Renal cortex interstitium (tissue), 11 donors: ENCODE data around the gene COL28A1. TPM values are rescaled to one million over a fixed set of nuclear protein-coding genes. Genes with fewer than 3 reads are reported as not detected.
A peak's percentile ranks its signal among the peaks of the same experiment; 100 is the strongest.
"Not testable (repeated sequence)": the region's sequence is repeated elsewhere in the genome, so short reads cannot be mapped to it uniquely, and the experiment has no call there.

ENCODE experiments used
- DNase-seq, 11 donors: peaks; one replicate each; pipeline ENCODE4 v3.0.0-alpha.2; 2013; ENCODE audit warnings: low read depth in 9 of 11, low spot score in 4 of 11; ENCODE audit errors: extremely low read depth in 1 of 11
- polyA plus RNA-seq, 3 donors: library from polyadenylated mRNA; unstranded; fragments of 120-200 nt; gene quantifications; one replicate each; pipeline ENCODE4 v1.2.1, GENCODE V29; 2013; ENCODE audit not compliant: insufficient read length in 3 of 3

The COL28A1 gene
- polyA plus RNA-seq, 3 donors: 9.6 to 13.0 (median 9.7) TPM

DNA sequence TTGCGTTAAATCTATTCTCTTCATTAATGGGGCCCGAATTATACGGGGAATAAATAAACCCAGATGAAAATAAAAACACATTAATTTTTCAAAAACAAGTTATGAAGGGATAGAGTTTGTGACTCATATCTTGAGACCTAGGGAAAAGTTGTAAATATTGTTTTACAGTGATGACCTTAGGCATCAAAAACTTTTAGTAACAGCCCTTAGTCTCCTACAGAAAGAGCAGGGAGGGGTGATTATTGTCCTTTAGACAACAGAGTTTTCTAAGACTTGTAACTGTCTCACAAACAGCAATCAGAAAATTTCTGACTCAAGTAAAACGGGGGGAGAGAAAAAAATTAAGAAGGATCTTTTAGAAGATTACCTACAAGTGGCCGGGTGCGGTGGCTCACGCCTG is 102.7 kb downstream of the COL28A1 start:
- no peak for DNase-seq

DNA sequence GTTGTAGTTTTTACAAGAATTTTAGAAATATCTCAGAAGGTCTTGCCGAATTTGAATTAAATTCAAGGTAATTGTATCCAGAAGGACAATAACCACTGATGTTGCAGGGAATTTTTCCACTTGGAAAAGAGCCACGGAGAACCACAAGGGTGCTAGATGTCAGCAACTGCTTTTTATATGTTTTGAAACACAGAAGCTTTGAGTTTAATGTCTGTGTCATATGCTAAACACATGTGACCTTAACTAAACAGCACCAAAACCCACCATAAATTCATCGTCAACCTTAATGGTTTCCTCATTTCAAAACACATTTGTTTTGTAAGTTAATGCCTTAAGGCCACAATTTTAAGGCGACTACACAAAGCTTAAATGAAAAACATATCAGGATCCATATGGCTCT is 106.9 kb downstream of the COL28A1 start:
- DNase-seq: peak in 3 of 11 donors; percentile 34 to 39 (median 37)

DNA sequence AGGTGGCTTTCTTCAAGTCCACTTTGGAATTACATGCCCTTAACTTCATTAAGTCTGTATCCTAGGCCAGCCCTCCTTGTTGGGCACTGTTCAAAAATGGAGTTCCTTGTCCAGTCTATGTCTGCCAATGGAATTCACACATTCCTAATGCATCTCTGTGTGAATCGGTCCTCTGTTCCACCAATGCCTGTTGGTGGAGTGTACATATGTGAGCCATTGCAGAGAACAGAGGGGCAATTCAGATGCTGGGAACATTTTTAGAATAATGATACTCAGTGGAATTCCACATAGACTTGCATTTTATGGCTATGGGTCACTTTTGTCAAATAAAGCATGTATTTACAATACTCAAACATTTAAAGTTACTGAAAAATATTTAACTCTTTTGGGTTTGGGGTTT is 108.3 kb downstream of the COL28A1 start:
- DNase-seq: no peak

DNA sequence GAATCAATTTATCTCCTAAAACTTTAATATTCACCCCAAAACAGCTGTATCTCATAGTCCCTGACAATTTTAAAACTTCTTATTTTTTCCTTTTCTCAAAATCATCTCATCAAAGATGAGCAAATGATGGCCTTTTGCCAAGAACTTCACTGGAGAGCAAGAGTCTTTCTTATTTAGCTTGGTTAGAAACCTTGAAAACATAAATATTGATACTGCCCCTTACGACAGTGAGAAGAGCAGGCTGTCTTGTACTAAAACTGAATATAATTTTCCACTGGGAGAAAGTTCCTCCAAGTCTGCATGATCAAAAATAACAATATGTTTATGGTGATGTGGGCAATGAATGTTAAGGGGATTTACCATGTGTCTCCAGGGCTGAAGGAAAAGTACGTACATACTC is 109.0 kb downstream of the COL28A1 start:
- DNase-seq: peak in 2 of 11 donors; percentile 23 to 36

DNA sequence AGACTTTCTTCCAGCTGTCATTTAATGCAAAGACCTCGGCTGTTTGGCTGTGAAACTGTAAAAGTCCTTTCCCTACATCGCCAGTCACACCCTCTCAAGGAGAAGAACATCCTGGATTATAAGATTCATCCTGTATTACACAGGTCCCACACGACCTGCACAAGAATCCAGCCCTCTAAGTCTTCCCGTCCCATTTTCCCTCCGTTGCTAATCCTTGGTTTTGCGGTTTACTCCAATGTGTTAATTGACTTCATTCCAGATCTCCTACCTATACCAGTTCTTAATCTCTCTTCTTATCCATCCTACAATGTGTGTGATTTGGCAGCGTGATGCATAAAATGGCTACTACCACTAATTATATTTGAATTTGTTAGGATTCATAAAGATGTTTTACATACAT is 110.4 kb downstream of the COL28A1 start:
- DNase-seq: no peak

DNA sequence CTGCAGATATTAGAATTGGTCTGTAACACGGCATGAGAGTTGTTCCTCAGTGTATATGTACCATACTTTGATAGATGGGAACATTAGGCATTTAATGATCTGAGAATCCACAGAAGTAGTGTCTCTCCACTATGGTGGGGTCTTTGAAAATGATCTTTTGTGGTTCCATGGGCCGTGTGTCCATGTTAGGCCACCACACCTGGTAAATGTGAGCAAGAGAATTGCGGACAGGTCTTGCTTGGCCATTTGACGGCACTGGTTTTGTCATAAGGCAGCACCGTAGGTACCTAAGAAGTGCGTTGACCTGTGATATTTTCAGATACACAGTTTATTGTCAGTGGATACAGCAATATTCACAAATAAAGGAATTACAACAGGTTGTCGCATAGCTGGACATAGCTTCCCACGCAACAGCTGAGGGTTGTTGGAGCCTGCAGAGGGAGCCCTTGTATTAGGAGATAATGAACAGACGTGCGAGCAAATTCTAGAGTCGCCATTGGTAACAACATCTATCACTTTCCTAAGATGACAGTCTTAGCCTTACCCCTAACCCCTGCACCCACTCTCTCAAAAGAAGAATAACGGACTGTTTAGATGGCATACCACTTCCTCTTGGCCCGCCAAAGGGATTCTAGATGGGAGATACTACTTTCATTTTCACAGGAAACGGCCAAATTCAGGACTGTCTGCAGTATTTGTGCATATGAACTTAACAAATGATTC is 111.4 kb downstream of the COL28A1 start:
- peak in 8 of 11 donors; percentile 22 to 71 (median 50) for DNase-seq

DNA sequence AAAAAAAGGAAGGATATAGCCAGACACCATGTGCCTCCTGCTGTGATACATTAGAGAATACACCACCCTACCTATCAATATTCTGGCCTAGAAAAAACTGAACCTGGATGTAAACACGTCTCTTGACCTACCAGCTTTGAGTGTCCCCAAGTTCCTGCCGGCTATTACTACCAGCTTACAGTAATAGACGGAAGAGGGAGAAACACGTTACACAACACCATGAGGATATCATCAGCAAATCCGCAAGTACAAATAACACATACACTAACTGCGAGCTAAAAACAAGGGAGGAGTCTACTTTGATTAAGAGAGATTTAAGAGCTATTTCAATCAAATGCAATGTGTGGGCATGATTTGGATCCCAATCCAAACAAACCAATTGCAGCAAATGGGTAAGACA is 113.0 kb downstream of the COL28A1 start:
- no peak for DNase-seq

DNA sequence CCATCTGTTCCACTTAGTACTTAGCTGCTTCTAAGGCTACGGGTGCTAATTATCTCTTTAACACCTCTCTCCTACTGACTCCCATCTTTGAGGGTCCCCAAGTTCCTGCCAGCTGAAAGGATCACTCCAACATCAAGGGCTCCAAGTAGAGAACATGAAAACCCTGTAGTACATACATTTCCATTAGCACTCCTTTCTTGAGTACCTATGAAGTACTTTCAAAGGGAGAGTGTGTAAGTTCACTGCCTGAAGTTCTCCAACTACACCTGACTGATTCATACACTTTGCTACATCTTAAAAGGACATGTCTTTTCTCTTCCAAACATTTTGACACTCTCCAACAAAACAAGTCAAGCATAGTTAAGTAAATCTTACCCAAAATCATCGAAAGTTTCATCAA is 113.8 kb downstream of the COL28A1 start:
- no peak for DNase-seq

DNA sequence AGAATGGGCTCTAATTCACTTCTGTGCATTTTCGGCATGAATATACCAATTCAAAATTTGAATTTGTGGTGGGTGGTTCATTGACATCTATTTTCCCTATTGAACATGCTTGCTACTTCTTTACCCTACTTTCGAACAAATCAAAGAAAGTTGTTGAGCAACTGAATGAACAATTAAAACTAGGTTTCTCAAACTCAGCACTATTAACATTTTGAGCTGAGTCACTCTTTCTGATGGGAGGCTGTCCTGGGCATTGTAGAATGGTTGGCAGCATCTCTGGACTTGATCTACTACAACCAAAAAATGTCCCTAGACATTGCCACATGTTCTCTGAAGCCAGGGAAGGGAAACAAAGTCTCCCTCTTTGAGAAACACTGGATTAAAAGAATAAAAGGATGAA is 116.7 kb downstream of the COL28A1 start:
- DNase-seq: no peak

DNA sequence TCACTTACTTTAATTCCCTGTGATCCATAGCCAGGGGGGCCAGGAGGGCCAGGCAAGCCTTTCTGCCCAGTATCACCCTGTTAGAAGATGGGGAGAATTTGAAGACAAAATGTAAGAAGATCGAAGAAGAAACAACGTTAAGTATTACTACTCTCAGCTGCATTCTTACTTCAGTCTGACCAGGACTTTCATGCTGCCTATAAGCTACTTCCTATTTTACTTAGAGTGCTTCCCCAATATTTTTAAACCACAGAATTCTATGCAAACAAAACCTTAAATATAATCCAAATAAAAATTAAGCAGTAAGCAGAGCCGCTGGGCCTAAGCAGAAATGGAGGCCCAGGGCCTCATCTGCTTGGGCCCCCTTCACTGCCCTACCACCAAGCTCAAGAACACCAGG is 117.8 kb downstream of the COL28A1 start:
- no peak for DNase-seq

DNA sequence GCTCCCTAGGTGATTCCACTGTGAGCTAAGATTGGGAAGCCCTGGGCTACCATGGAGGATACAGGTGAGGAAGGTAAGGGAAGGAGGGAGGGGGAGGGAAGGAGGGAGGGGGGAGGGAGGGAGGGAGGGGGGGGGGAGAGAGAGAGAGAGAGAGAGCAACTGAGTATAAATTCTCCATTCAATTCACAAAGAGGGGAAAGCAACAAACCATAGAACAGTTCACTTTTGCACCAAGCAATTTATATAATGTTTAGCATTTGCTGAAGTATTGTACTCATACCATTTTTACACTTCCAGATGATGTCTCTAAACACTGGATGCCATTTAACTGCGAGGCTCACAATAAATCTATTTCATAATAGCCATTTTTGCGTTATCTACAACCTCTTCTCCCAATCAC is 118.3 kb downstream of the COL28A1 start:
- no peak for DNase-seq

DNA sequence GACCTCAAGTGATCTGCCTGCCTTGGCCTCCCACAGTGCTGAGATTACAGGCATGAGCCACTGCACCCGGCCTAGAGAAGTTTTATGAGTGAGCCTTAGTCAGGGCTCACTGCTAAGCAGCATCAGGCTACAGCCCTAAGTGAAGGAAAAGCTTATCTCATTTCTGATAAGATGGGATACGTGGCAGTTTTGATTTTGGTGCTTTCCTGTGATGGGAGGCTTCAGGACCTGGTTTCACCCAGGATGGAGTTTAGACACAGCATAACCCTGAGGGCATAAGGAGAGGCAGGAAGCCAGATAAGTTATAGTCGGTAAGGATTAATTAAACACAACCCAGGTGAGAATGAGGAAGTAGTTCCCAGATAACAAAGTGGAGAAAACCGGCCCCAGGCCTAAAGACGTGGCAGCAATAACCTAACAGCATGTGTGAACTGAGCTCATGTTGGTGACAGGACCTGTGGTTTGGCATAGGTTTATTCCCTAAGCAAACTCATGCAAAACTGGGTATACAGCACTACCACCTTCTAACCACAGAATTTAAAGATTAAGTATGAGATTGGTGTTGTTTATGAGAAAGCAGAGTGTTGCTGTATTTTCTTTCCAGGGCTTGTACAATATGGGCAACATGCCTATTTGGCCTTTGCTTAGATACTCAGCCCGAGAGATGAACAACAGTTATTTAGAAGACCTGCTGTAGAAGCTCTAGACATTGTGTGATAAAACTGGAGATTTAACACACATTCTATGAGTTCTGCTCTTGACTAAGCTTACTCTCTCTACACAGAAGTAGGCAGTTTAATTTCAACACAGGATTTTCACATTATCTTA is 119.4 kb downstream of the COL28A1 start:
- no peak for DNase-seq

DNA sequence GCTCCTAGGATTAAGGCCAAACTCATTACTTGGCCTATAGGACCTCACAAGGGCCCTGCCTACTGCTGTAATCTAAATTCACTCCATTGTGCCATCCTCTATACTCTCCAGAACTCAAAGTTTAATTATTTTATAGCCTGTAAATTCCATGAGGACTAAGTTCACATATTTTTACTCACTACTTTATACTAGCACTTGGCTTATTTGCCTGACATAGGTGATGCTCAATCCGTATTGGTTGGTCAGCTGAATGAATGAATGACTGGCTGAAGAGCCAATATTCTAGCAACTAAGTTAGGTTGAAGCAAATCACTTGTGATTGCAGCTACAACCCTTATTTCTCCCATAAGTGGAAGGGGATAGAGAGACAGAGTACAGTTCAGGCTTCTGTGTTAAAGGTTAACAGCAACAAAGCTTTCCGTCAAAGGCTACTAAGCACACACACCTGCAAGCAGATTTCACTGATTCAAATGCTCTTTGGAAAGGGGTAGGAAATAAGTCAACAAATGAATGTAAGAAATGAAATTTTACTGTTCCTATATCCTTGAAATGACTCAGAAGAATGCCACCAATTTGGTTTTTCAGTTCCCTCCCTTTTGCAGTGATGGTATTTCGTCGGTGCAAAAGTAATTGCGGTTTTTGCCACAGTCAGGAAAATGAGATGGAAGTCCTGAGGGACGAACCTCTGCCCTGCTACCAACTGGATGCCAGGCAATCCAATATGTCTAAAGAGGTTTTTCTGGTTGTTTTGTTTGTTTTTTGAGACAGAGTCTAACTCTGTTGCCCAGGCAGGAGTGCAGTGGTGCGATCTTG is 120.7 kb downstream of the COL28A1 start:
- no peak for DNase-seq

DNA sequence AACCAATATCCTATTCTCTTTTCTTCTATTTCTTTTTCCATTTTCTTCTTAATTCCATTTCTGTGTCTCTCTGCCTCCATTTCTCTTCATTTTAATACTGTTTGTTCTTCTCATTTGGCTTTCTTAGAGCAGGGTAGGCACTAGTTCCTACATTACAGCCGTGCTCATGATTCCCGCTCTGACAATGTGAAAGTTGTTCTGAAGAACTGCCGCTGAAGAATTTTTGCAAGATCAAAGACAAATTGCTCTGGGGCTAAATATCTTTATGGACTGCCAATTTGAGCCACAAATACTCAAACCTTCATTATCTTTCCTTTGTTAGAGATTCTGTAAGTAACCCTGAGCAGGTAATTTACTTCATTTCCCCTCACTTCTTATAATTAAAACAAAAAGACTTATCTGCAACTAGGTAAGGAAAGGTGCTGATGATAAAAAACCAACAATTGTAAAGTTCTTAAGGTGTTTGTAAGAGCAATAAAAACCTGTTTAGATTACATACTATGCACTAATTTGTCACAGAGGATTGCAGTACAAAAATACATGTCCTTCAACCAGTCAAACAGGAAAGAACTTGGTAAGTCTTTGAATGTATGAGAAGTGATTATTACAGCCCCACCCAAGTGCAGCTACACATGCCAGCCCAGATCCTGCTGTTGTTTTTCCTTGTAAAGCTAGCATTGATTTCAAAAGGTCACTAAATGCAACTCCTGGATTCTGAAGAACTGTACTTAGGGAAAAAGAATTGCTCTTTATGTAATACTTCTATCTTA is 127.5 kb downstream of the COL28A1 start:
- DNase-seq: no peak

DNA sequence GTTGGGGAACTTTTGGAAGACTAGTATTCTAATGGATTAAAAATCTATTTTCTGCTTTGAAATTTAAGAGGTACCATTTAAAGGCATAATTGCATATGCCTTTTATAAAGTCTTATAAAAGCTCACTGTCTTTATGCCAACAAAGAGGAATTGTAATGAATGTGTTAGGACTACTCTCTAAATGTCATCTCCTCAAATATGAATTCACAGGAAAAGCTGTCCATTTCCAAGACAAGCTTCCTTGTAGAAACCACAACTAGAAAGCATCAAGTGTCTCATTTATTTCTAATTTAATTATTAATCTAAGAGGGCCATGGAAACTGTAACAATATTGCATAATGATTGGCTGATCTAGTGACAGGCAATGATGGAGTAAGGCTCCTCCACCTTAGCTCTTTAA is 130.2 kb downstream of the COL28A1 start:
- DNase-seq: no peak

DNA sequence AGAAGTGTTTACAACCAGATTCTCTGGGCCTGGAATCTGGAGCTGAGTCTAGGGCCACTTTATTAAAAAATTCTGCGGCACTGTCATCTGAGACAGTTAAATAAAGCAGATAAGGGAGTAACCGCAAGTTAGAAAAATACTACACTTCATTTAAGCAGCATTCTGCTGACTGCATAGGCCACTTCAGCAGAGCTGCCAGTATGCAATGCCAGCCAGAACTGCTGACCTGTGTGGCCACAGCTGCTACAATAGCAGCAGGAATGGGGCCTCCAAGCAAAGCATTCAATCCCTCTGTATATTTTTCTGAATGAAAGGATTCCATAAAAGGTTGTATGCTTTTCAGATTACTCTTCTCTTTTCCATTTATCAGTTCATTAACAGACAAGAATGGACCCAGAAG is 136.0 kb downstream of the COL28A1 start:
- peak in 1 of 11 donors; percentile 22 for DNase-seq

DNA sequence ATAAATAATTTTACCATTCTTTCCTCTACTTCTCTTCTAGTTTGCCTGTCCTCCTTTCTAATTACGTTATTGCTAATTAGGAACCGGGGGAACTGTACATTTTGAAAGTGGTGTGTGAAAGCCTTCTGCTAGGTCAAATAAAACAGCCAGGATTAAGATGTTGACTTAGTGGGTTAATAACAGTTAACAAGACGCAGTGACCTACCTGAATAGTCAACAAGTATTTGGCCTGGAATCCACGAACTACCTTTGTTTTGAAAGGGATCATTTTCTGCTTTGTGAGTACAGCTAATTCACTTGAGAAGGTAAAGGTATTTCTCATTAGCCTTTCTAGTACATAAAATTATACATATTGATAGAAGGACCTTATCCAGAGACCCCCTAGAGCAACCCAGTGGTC is 139.9 kb downstream of the COL28A1 start:
- DNase-seq: no peak

DNA sequence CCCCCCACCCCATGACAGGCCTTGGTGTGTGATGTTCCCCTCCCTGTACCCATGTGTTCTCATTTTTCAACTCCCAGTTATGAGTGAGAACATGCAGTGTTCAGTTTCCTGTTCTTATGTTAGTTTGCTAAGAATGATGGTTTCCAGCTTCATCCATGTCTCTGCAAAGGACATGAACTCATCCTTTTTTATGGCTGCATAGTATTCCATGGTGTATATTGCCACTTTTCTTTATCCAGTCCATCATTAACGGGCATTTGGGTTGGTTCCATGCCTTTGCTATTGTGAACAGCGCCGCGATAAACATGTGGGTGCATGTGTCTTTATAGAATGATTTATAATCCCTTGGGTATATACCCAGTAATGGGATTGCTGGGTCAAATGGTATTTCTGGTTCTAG is 147.5 kb downstream of the COL28A1 start:
- DNase-seq: not testable (repeated sequence)

DNA sequence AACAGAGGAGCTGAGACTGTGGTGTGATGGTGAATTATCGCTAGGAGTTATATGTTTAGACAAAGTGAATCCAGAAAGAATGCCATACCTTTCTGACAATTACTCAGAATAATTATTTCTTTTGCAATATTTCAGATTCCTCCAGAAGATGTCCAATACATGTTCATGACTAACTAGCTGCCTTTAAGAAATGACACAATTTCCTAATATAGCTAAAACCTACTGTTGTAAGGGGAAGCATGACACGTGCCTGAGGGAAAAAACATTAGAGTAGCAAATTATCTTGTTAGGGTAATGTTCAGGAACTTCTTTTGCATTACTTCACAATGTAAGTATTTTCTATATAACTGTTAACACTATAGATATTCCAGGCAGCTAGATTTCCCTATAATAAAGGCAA is 150.3 kb downstream of the COL28A1 start:
- no peak for DNase-seq
